Nasal cavity respiratory epithelium epithelial cell of viscerocranial mucosa (primary cell): Measurements from ENCODE around the gene INSYN2B. TPM values are rescaled to one million over a fixed set of nuclear protein-coding genes. Genes with fewer than 3 reads are reported as not detected.

Experiments used
- total RNA-seq: library from RNA; depleted of rRNA; stranded (reverse); fragments of >200 nt; gene quantifications from 2 replicates; pipeline ENCODE4 v1.2.3, GENCODE V29; 2014

INSYN2B gene
- total RNA-seq, result 0.07 and 1.4 TPM in 2 replicates

GRCh38 chr5:169980418-169981053 lies at the start of gene INSYN2B:
INSYN2B (minus strand) TSS chr5:169980495; CDS start chr5:169883898, 96,597 bp downstream.

Other genes with a start within 250 kb of the INSYN2B start
- not detected in 2 replicates for gene FOXI1, start 125.4 kb upstream of the INSYN2B start, total RNA-seq